Neural progenitor cell (in vitro differentiated cells): ENCODE data around the gene NEURL1B. TPM values are rescaled to one million over a fixed set of nuclear protein-coding genes. Genes with fewer than 3 reads are reported as not detected.

Experiments
- DNase-seq: peaks from one replicate; pipeline ENCODE4 v3.0.0-alpha.2; 2016; ENCODE audit warnings: low spot score
- H2AFZ ChIP-seq: fragments of 200-600 bp; sonication (generic); replicated peaks from 2 replicates; pipeline ENCODE4 v1.6.1; 2016; ENCODE audit warnings: antibody characterized with exemption
- H3F3A ChIP-seq: fragments of 200-600 bp; sonication (generic); 2 replicates; pipeline ENCODE4 v1.6.1; 2016; ENCODE audit warnings: antibody characterized with exemption, low read depth
- H3K27ac ChIP-seq: fragments of 200-600 bp; sonication (generic); 2 replicates; pipeline ENCODE4 v1.5.1; 2016; ENCODE audit warnings: mild to moderate bottlenecking
- H3K27me3 ChIP-seq: fragments of 200-600 bp; sonication (generic); 2 replicates; pipeline ENCODE4 v1.6.1; 2016; ENCODE audit warnings: mild to moderate bottlenecking, moderate library complexity
- H3K36me3 ChIP-seq: fragments of 200-600 bp; sonication (generic); 2 replicates; pipeline ENCODE4 v1.5.1; 2016
- H3K4me1 ChIP-seq: fragments of 200-600 bp; sonication (generic); 2 replicates; pipeline ENCODE4 v1.6.1; 2016; ENCODE audit warnings: mixed run types
- H3K4me2 ChIP-seq: fragments of 200-600 bp; sonication (generic); 2 replicates; pipeline ENCODE4 v1.6.1; 2016
- H3K4me3 ChIP-seq: fragments of 200-600 bp; sonication (generic); 2 replicates; pipeline ENCODE4 v1.5.1; 2016
- H3K79me2 ChIP-seq: fragments of 200-600 bp; sonication (generic); 2 replicates; pipeline ENCODE4 v1.6.1; 2016; ENCODE audit warnings: low read depth
- H3K9ac ChIP-seq: fragments of 200-600 bp; sonication (generic); 2 replicates; pipeline ENCODE4 v1.6.1; 2016
- H3K9me3 ChIP-seq: fragments of 200-600 bp; sonication (generic); 2 replicates; pipeline ENCODE4 v1.5.1; 2016; ENCODE audit warnings: low read depth
- H4K20me1 ChIP-seq: fragments of 200-600 bp; sonication (generic); 2 replicates; pipeline ENCODE4 v1.6.1; 2016; ENCODE audit warnings: low read depth
- H3K27ac Mint-ChIP-seq: 3 replicates; pipeline ENCODE4 v1.8.0; 2021; ENCODE audit warnings: mixed read lengths
- H3K27me3 Mint-ChIP-seq: 2 replicates; pipeline ENCODE4 v1.8.0; 2022; ENCODE audit warnings: low read depth, mild to moderate bottlenecking, inconsistent platforms, moderate library complexity, mixed read lengths; ENCODE audit not compliant: insufficient read depth
- H3K36me3 Mint-ChIP-seq: 3 replicates; pipeline ENCODE4 v1.8.0; 2021; ENCODE audit warnings: mixed read lengths
- H3K4me1 Mint-ChIP-seq: 3 replicates; pipeline ENCODE4 v1.8.0; 2021; ENCODE audit warnings: mixed read lengths
- H3K4me3 Mint-ChIP-seq: 3 replicates; pipeline ENCODE4 v1.8.0; 2021; ENCODE audit warnings: mild to moderate bottlenecking, moderate library complexity, mixed read lengths
- H3K9me3 Mint-ChIP-seq: 3 replicates; pipeline ENCODE4 v1.8.0; 2020; ENCODE audit warnings: mixed read lengths
- CTCF ChIP-seq: fragments of 200-600 bp; sonication (generic); IDR thresholded peaks from 2 replicates; pipeline ENCODE4 v1.5.1; 2017; ENCODE audit warnings: antibody characterized with exemption, mild to moderate bottlenecking
- EZH2 ChIP-seq: fragments of 200-600 bp; sonication (generic); IDR thresholded peaks from 2 replicates; pipeline ENCODE4 v1.6.1; 2017; ENCODE audit warnings: antibody characterized with exemption, mild to moderate bottlenecking, moderate library complexity
- EZH2phosphoT487 ChIP-seq: fragments of 200-600 bp; sonication (generic); IDR thresholded peaks from 2 replicates; pipeline ENCODE4 v1.6.1; 2017; ENCODE audit warnings: antibody characterized with exemption
- total RNA-seq: library from RNA; depleted of rRNA; stranded (reverse); fragments of >200 nt; gene quantifications from 2 replicates; pipeline ENCODE4 v1.2.3, GENCODE V29; 2015; ENCODE audit warnings: low replicate concordance

The NEURL1B gene
- total RNA-seq, 1 donor from 2014 or later = 12.1 TPM

GRCh38 chr5:172721455-172722326 is 80.6 kb downstream of the NEURL1B start:
- peaks cover 16% of the 10 kb centered on the region for H3K27me3 Mint-ChIP-seq
- no peak overlapping the region for H3K4me3 Mint-ChIP-seq
- no peaks in the 10 kb centered on the region for H3K36me3 Mint-ChIP-seq

DNA sequence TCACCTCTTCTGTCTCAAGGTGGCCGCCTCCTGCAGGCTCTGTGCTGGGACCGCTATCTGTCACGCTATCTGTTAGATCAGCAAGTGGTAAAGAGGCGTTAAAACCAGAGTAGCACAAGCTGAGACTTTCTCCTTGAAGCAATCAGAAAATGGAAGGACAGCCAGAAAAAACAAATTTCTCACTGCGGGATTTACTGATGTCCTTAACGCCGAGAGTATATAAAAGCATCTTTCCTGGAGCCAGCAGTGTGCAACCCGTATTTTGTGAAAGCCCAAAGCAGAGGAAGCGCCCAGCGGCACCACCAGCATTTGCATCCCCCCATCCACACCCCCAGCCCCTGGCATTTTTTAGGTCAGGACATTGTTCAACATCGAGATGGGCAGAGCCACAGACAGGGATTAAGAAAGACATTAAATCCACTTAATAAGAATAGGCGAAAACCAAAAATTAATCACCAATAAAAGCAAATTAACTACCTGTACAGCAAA is 81.3 kb downstream of the NEURL1B start:
- Mint-ChIP-seq H3K27me3 (peaks cover 13% of the 10 kb centered on the region), H3K27ac (no peak overlapping the region), H3K4me1 (peaks cover 10% of the 10 kb centered on the region), H3K9me3 (no peaks in the 10 kb centered on the region), H3K36me3 (no peaks in the 10 kb centered on the region), H3K4me3 (no peak overlapping the region)
- Histone ChIP-seq H3K9me3 (no peaks in the 10 kb centered on the region), H3K4me1 (no peaks in the 10 kb centered on the region), H3K79me2 (no peaks in the 10 kb centered on the region), H3K36me3 (no peaks in the 10 kb centered on the region), H3K4me2 (no peak overlapping the region), H3K9ac (no peak overlapping the region), H3F3A (no peaks in the 10 kb centered on the region), H3K27me3 (peaks cover 63% of the 10 kb centered on the region), H4K20me1 (no peaks in the 10 kb centered on the region), H3K27ac (no peak overlapping the region), H2AFZ (no peak overlapping the region), H3K4me3 (no peak overlapping the region)
- TF ChIP-seq EZH2phosphoT487 = no peak
- TF ChIP-seq EZH2 = no peak
- no peak for TF ChIP-seq CTCF
- no peak for DNase-seq

More at GRCh38 chr5:172721455-172722326, 80.6 kb downstream of the NEURL1B start:
- Mint-ChIP-seq H3K4me1 (peaks cover 10% of the 10 kb centered on the region), H3K27ac (no peak overlapping the region), H3K9me3 (no peaks in the 10 kb centered on the region)
- Histone ChIP-seq H3K9ac (no peak overlapping the region), H3K27ac (no peak overlapping the region), H3F3A (no peaks in the 10 kb centered on the region), H3K27me3 (peaks cover 67% of the 10 kb centered on the region), H2AFZ (no peak overlapping the region), H3K9me3 (no peaks in the 10 kb centered on the region), H3K4me3 (no peak overlapping the region), H4K20me1 (no peaks in the 10 kb centered on the region), H3K79me2 (no peaks in the 10 kb centered on the region), H3K4me1 (no peaks in the 10 kb centered on the region), H3K36me3 (no peaks in the 10 kb centered on the region), H3K4me2 (no peak overlapping the region)
- DNase-seq = no peak
- TF ChIP-seq EZH2phosphoT487 (no peak), CTCF (no peak), EZH2 (no peak)

GRCh38 chr5:172723508-172723907 is 82.4 kb downstream of the NEURL1B start:
- Mint-ChIP-seq H3K27me3 (peaks cover 11% of the 10 kb centered on the region), H3K36me3 (no peaks in the 10 kb centered on the region), H3K9me3 (no peaks in the 10 kb centered on the region), H3K4me3 (no peak overlapping the region), H3K27ac (no peak overlapping the region), H3K4me1 (peaks cover 10% of the 10 kb centered on the region)
- H4K20me1 ChIP-seq = no peaks in the 10 kb centered on the region
- no peaks in the 10 kb centered on the region for H3K4me1 ChIP-seq
- TF ChIP-seq EZH2 = no peak
- no peak for TF ChIP-seq EZH2phosphoT487
- TF ChIP-seq CTCF = no peak
- no peak overlapping the region for H3K4me3 ChIP-seq
- peaks cover 52% of the 10 kb centered on the region for H3K27me3 ChIP-seq
- no peak overlapping the region for H3K9ac ChIP-seq
- no peak overlapping the region for H2AFZ ChIP-seq
- H3K36me3 ChIP-seq = no peaks in the 10 kb centered on the region
- H3K4me2 ChIP-seq = no peak overlapping the region
- DNase-seq = no peak
- H3K9me3 ChIP-seq = no peaks in the 10 kb centered on the region
- no peaks in the 10 kb centered on the region for H3K79me2 ChIP-seq
- no peaks in the 10 kb centered on the region for H3F3A ChIP-seq
- H3K27ac ChIP-seq = no peak overlapping the region
